UCSD-AML1 (cell line): ENCODE data around the gene HCRTR1.

Experiments used
- DNase-seq: peaks from one replicate; lab custom pipeline; 2025; ENCODE audit not compliant: unreplicated experiment; lab: John Stamatoyannopoulos, UW

Gene HCRTR1

GRCh38 chr1:31625561-31626222, 8.2 kb downstream of the HCRTR1 start:
- DNase-seq: no peak

GRCh38 chr1:31626223-31627207, 9.0 kb downstream of the HCRTR1 start:
- DNase-seq: peak; percentile 20

GRCh38 chr1:31627301-31627929, 9.9 kb downstream of the HCRTR1 start:
- DNase-seq: no peak

- no peak for DNase-seq
Measured at GRCh38 chr1:31627930-31628559, 10.6 kb downstream of the HCRTR1 start.

GRCh38 chr1:31628931-31629556, 11.6 kb downstream of the HCRTR1 start:
- DNase-seq: no peak

- no peak for DNase-seq
Measured at GRCh38 chr1:31632649-31633048, 15.2 kb downstream of the HCRTR1 start.

- DNase-seq: peak; percentile 60
Measured at GRCh38 chr1:31633117-31633516, 15.6 kb downstream of the HCRTR1 start.

GRCh38 chr1:31637915-31638673, 20.6 kb downstream of the HCRTR1 start:
- DNase-seq: no peak

- no peak for DNase-seq
Measured at GRCh38 chr1:31639543-31639942, 22.1 kb downstream of the HCRTR1 start.

- no peak for DNase-seq
Measured at GRCh38 chr1:31640179-31640578, 22.7 kb downstream of the HCRTR1 start.

- no peak for DNase-seq
Measured at GRCh38 chr1:31640964-31641363, 23.5 kb downstream of the HCRTR1 start.

- DNase-seq: no peak
Measured at GRCh38 chr1:31642366-31642765, 24.9 kb downstream of the HCRTR1 start.

GRCh38 chr1:31642897-31643296, 25.4 kb downstream of the HCRTR1 start:
- DNase-seq: no peak

- DNase-seq: no peak
Measured at GRCh38 chr1:31643976-31644559, 26.6 kb downstream of the HCRTR1 start.

GRCh38 chr1:31644560-31645273, 27.2 kb downstream of the HCRTR1 start, which contains the start of gene PEF1:
PEF1 (minus strand) TSS chr1:31644876; CDS start chr1:31644864, 12 bp downstream.
- DNase-seq: peak; percentile 98

- no peak for DNase-seq
Measured at GRCh38 chr1:31645274-31645568, 27.7 kb downstream of the HCRTR1 start.

- no peak for DNase-seq
Measured at GRCh38 chr1:31646259-31646960, 28.9 kb downstream of the HCRTR1 start.

GRCh38 chr1:31647106-31647505, 29.6 kb downstream of the HCRTR1 start:
- DNase-seq: no peak
